ENCODE data around the gene OAS3.

The OAS3 gene

GRCh38 chr12:112906712-112907414 lies 31.4 kb upstream of the OAS3 start, which contains the start of gene OAS1:
OAS1 (plus strand) TSS chr12:112906962; CDS start chr12:112907040, 78 bp downstream.
- no peaks in the 10 kb centered on the region for H3K27me3 ChIP-seq (ENCODE audit: control insufficient read depth, low read length)
- peak within 1 kb of the TSS; percentile 95 for H3K27ac ChIP-seq (ENCODE audit: low read depth, low read length)
- H3K4me2 ChIP-seq (ENCODE audit: low read length) = peak within 1 kb of the TSS; percentile 100
- H3K4me1 ChIP-seq (ENCODE audit: control insufficient read depth, low read length) = peaks cover 80% of the 10 kb centered on the region
- H3K36me3 ChIP-seq (ENCODE audit: control insufficient read depth, low read length) = no peaks in the 10 kb centered on the region
- TF ChIP-seq, protein P1, sequence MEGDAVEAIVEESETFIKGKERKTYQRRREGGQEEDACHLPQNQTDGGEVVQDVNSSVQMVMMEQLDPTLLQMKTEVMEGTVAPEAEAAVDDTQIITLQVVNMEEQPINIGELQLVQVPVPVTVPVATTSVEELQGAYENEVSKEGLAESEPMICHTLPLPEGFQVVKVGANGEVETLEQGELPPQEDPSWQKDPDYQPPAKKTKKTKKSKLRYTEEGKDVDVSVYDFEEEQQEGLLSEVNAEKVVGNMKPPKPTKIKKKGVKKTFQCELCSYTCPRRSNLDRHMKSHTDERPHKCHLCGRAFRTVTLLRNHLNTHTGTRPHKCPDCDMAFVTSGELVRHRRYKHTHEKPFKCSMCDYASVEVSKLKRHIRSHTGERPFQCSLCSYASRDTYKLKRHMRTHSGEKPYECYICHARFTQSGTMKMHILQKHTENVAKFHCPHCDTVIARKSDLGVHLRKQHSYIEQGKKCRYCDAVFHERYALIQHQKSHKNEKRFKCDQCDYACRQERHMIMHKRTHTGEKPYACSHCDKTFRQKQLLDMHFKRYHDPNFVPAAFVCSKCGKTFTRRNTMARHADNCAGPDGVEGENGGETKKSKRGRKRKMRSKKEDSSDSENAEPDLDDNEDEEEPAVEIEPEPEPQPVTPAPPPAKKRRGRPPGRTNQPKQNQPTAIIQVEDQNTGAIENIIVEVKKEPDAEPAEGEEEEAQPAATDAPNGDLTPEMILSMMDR (IDR thresholded peaks at IDR 0.05; ENCODE audit: low read depth, low read length, poor library complexity, severe bottlenecking) = no peak
- TF ChIP-seq EZH2phosphoT487 (IDR thresholded peaks at IDR 0.05; ENCODE audit: borderline replicate concordance, low read length) = no peak
- H3F3A ChIP-seq (ENCODE audit: control insufficient read depth, insufficient read depth) = peaks cover 36% of the 10 kb centered on the region
- H3K79me2 ChIP-seq (ENCODE audit: control insufficient read depth, low read length) = no peaks in the 10 kb centered on the region
- H3K4me3 ChIP-seq (ENCODE audit: low read length) = peak within 1 kb of the TSS; percentile 86
- no peaks in the 10 kb centered on the region for H3K9me2 ChIP-seq (replicated peaks; ENCODE audit: control insufficient read depth, low read length)
- no peaks in the 10 kb centered on the region; the same call in 1 of the 2 replicates for H3K9me3 ChIP-seq (ENCODE audit: control insufficient read depth, insufficient read depth, low read length)
- H4K20me1 ChIP-seq (ENCODE audit: control insufficient read depth, insufficient read depth, low read depth, low read length) = no peaks in the 10 kb centered on the region

DNA sequence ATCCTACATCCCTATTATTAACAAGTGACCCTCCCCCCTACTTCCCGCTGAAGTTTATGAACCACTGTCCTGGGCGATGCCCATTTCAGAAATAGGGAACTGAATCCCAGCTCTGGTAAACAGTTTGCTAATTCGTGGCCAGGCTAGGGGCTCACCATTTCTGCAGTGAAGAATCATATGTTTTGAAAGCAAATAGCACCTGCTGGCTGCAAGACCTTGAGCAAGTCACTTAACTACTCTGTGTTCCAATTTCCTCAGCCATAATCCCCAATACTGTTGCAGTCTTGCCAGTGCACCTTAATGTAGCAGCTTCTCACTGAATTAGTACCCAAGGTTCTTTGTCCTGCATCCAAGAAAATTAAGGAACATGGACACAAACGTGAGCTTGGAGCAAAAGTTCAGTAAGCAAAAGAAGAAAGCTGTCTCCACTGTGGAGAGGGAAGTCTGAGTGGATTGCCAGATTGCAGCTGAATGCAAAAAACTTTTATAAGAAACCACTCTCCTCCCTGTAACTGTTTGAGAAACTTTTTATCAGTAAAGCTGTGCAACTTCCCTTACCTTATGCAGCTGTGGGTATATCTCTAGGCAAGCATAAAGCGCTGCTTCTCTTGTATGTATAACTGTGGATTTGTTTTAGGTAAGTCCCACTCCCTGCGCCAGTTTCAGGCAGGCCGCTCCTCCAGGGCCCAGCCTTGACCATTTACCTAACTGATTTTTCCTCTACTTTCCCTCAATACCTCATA lies 30.7 kb upstream of the OAS3 start:
- Histone ChIP-seq H3K4me2 (ENCODE audit: low read length) (peak overlapping the region; percentile 100), H3K4me3 (ENCODE audit: low read length) (peak overlapping the region; percentile 86), H3K36me3 (ENCODE audit: control insufficient read depth, low read length) (no peaks in the 10 kb centered on the region), H3K9me3 (ENCODE audit: control insufficient read depth, insufficient read depth, low read length) (peaks cover 4% of the 10 kb centered on the region; the same call in 1 of the 2 replicates), H3K27me3 (ENCODE audit: control insufficient read depth, low read length) (no peaks in the 10 kb centered on the region), H3K9me2 (replicated peaks; ENCODE audit: control insufficient read depth, low read length) (no peaks in the 10 kb centered on the region), H3K27ac (ENCODE audit: low read depth, low read length) (peak overlapping the region; percentile 95), H4K20me1 (ENCODE audit: control insufficient read depth, insufficient read depth, low read depth, low read length) (no peaks in the 10 kb centered on the region), H3K79me2 (ENCODE audit: control insufficient read depth, low read length) (no peaks in the 10 kb centered on the region), H3F3A (ENCODE audit: control insufficient read depth, insufficient read depth) (peaks cover 33% of the 10 kb centered on the region), H3K4me1 (ENCODE audit: control insufficient read depth, low read length) (peaks cover 72% of the 10 kb centered on the region)
- no peak for TF ChIP-seq EZH2phosphoT487 (IDR thresholded peaks at IDR 0.05; ENCODE audit: borderline replicate concordance, low read length)
- TF ChIP-seq, protein P1 (IDR thresholded peaks at IDR 0.05; ENCODE audit: low read depth, low read length, poor library complexity, severe bottlenecking) = no peak

DNA sequence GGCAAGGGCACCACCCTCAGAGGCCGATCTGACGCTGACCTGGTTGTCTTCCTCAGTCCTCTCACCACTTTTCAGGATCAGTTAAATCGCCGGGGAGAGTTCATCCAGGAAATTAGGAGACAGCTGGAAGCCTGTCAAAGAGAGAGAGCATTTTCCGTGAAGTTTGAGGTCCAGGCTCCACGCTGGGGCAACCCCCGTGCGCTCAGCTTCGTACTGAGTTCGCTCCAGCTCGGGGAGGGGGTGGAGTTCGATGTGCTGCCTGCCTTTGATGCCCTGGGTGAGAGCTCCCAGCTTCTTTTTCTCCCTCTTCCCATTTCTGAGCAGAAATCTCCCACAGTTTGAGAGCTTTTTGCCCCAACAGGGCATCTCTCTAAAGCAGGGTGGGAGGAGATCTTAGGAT lies 29.7 kb upstream of the OAS3 start:
- H4K20me1 ChIP-seq (ENCODE audit: control insufficient read depth, insufficient read depth, low read depth, low read length) = no peaks in the 10 kb centered on the region
- peak overlapping the region; percentile 95 for H3K27ac ChIP-seq (ENCODE audit: low read depth, low read length)
- TF ChIP-seq EZH2phosphoT487 (IDR thresholded peaks at IDR 0.05; ENCODE audit: borderline replicate concordance, low read length) = no peak
- TF ChIP-seq, protein P1 (IDR thresholded peaks at IDR 0.05; ENCODE audit: low read depth, low read length, poor library complexity, severe bottlenecking) = no peak
- no peaks in the 10 kb centered on the region for H3K27me3 ChIP-seq (ENCODE audit: control insufficient read depth, low read length)
- H3K4me2 ChIP-seq (ENCODE audit: low read length) = peak overlapping the region; percentile 100
- H3K4me3 ChIP-seq (ENCODE audit: low read length) = peak overlapping the region; percentile 86
- H3K9me2 ChIP-seq (replicated peaks; ENCODE audit: control insufficient read depth, low read length) = no peaks in the 10 kb centered on the region
- peaks cover 28% of the 10 kb centered on the region for H3F3A ChIP-seq (ENCODE audit: control insufficient read depth, insufficient read depth)
- H3K79me2 ChIP-seq (ENCODE audit: control insufficient read depth, low read length) = no peaks in the 10 kb centered on the region
- peaks cover 13% of the 10 kb centered on the region for H3K9me3 ChIP-seq (ENCODE audit: control insufficient read depth, insufficient read depth, low read length)
- no peaks in the 10 kb centered on the region for H3K36me3 ChIP-seq (ENCODE audit: control insufficient read depth, low read length)
- H3K4me1 ChIP-seq (ENCODE audit: control insufficient read depth, low read length) = peaks cover 63% of the 10 kb centered on the region

Measured in DOHH2 (cell line).